ENCODE data around the gene SLC16A7.
"Not testable (repeated sequence)": the region's sequence is repeated elsewhere in the genome, so short reads cannot be mapped to it uniquely, and the experiment has no call there.

SLC16A7 gene

GRCh38 chr12:59717436-59717835, 121.6 kb downstream of the SLC16A7 start:
- Mint-ChIP-seq H3K27ac (no peak overlapping the region), H3K36me3 (peaks cover 19% of the 10 kb centered on the region), H3K4me1 (ENCODE audit: low read depth) (peaks cover 14% of the 10 kb centered on the region), H3K27me3 (no peaks in the 10 kb centered on the region), H3K9me3 (ENCODE audit: low read depth) (no peaks in the 10 kb centered on the region), H3K4me3 (no peak overlapping the region)

GRCh38 chr12:59719701-59720100, 123.9 kb downstream of the SLC16A7 start:
- no peak overlapping the region for H3K27ac Mint-ChIP-seq
- H3K27me3 Mint-ChIP-seq, result no peaks in the 10 kb centered on the region
- H3K4me1 Mint-ChIP-seq (ENCODE audit: low read depth), result peaks cover 10% of the 10 kb centered on the region
- peaks cover 11% of the 10 kb centered on the region for H3K36me3 Mint-ChIP-seq
- no peak overlapping the region for H3K4me3 Mint-ChIP-seq
- no peaks in the 10 kb centered on the region for H3K9me3 Mint-ChIP-seq (ENCODE audit: low read depth)

DNA sequence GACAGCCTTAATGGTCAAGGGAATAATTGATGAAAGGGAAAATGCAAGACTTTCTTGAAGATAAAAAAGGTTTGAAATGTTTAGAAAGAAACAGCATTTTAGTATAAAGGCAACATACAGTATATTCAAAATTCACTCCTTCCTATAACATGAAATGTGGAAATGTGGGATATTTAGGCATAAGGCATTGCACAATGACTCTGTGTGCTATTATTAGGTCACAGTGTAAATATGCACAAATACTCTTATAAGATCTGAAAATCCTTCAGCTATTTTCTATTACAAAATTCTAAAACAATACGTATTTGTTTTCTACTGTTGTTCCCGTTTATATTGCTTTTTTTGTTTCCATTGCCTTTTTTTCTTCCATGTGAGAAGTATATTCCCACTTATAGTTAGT, 127.7 kb downstream of the SLC16A7 start:
- Mint-ChIP-seq H3K27me3 (no peaks in the 10 kb centered on the region), H3K27ac (no peak overlapping the region), H3K36me3 (peaks cover 7% of the 10 kb centered on the region), H3K4me1 (ENCODE audit: low read depth) (peaks cover 1% of the 10 kb centered on the region), H3K4me3 (no peak overlapping the region), H3K9me3 (ENCODE audit: low read depth) (no peaks in the 10 kb centered on the region)

- H3K4me3 Mint-ChIP-seq, result no peak overlapping the region
- H3K9me3 Mint-ChIP-seq (ENCODE audit: low read depth), result no peaks in the 10 kb centered on the region
- H3K27me3 Mint-ChIP-seq, result no peaks in the 10 kb centered on the region
- H3K4me1 Mint-ChIP-seq (ENCODE audit: low read depth), result peaks cover 1% of the 10 kb centered on the region
- no peak overlapping the region for H3K27ac Mint-ChIP-seq
- peaks cover 4% of the 10 kb centered on the region for H3K36me3 Mint-ChIP-seq
Measured at GRCh38 chr12:59724011-59724695, 128.3 kb downstream of the SLC16A7 start.

GRCh38 chr12:59733200-59733599, 137.4 kb downstream of the SLC16A7 start:
- Mint-ChIP-seq H3K4me3 (no peak overlapping the region), H3K27ac (no peak overlapping the region), H3K36me3 (peaks cover 22% of the 10 kb centered on the region)

GRCh38 chr12:59734371-59734770, 138.5 kb downstream of the SLC16A7 start:
- Mint-ChIP-seq H3K36me3 (peaks cover 22% of the 10 kb centered on the region), H3K27ac (no peak overlapping the region), H3K9me3 (ENCODE audit: low read depth) (peaks cover 5% of the 10 kb centered on the region), H3K27me3 (no peaks in the 10 kb centered on the region), H3K4me3 (no peak overlapping the region), H3K4me1 (ENCODE audit: low read depth) (peaks cover 15% of the 10 kb centered on the region)

More at GRCh38 chr12:59733200-59733599, 137.4 kb downstream of the SLC16A7 start:
- Mint-ChIP-seq H3K4me1 (ENCODE audit: low read depth) (peaks cover 15% of the 10 kb centered on the region), H3K9me3 (ENCODE audit: low read depth) (peaks cover 2% of the 10 kb centered on the region), H3K27me3 (no peaks in the 10 kb centered on the region)

GRCh38 chr12:59735231-59735630, 139.4 kb downstream of the SLC16A7 start:
- H3K9me3 Mint-ChIP-seq (ENCODE audit: low read depth), result peaks cover 5% of the 10 kb centered on the region
- H3K4me3 Mint-ChIP-seq, result no peak overlapping the region
- no peak overlapping the region for H3K27ac Mint-ChIP-seq
- H3K4me1 Mint-ChIP-seq (ENCODE audit: low read depth), result peaks cover 15% of the 10 kb centered on the region
- H3K36me3 Mint-ChIP-seq, result peaks cover 22% of the 10 kb centered on the region
- H3K27me3 Mint-ChIP-seq, result no peaks in the 10 kb centered on the region

DNA sequence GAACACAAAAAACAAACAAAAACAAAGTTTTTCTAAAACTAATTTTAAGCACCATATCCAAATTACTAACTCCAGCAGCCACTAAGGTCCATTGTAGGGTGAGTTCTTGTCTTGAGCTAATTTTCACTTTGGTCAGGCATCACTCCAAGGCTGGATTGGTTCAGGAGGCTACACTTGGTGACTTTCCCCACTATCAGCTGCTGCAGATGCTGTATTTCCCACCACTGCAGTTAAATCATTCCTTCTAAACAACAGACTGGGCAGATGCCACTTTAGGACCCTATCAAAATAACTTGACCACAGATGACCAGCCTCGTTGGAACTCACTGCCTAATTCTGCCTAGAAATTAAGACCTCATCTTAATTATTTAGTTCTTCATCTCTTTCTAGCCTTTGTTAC, 140.5 kb downstream of the SLC16A7 start:
- Mint-ChIP-seq H3K9me3 (ENCODE audit: low read depth) (peaks cover 5% of the 10 kb centered on the region), H3K36me3 (peaks cover 22% of the 10 kb centered on the region), H3K27ac (no peak overlapping the region), H3K27me3 (no peaks in the 10 kb centered on the region), H3K4me1 (ENCODE audit: low read depth) (peaks cover 15% of the 10 kb centered on the region), H3K4me3 (no peak overlapping the region)

DNA sequence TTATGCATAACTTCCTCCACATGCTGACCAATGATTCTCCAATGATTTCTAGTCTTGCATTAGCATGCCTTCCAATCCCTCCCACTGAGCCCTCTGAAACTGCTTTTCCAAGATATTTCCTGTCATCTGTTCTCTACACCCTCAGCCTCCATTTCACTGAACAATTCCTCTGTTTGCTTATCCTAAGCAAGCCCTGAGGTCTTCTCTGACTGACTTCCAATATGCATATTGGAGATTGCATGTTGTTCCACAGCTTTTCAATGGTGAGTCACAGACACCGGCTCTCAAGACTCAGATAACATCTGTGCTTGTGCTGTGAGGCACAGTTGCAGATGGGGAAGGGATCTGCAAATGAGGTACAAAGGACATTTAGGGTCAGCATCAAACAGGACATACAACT, 141.0 kb downstream of the SLC16A7 start:
- Mint-ChIP-seq H3K4me1 (ENCODE audit: low read depth) (peaks cover 11% of the 10 kb centered on the region), H3K4me3 (no peak overlapping the region), H3K9me3 (ENCODE audit: low read depth) (peaks cover 5% of the 10 kb centered on the region), H3K27ac (no peak overlapping the region), H3K27me3 (no peaks in the 10 kb centered on the region), H3K36me3 (peaks cover 19% of the 10 kb centered on the region)

GRCh38 chr12:59737725-59738463, 142.1 kb downstream of the SLC16A7 start:
- Mint-ChIP-seq H3K9me3 (ENCODE audit: low read depth) (peaks cover 5% of the 10 kb centered on the region), H3K27ac (no peak overlapping the region), H3K27me3 (no peaks in the 10 kb centered on the region), H3K36me3 (peaks cover 17% of the 10 kb centered on the region), H3K4me3 (no peak overlapping the region), H3K4me1 (ENCODE audit: low read depth) (peaks cover 10% of the 10 kb centered on the region)

- no peak overlapping the region for H3K27ac Mint-ChIP-seq
- H3K27me3 Mint-ChIP-seq, result no peaks in the 10 kb centered on the region
- H3K4me3 Mint-ChIP-seq, result no peak overlapping the region
- peaks cover 5% of the 10 kb centered on the region for H3K9me3 Mint-ChIP-seq (ENCODE audit: low read depth)
- peaks cover 36% of the 10 kb centered on the region for H3K36me3 Mint-ChIP-seq
- no peaks in the 10 kb centered on the region for H3K4me1 Mint-ChIP-seq (ENCODE audit: low read depth)
Measured at GRCh38 chr12:59742841-59743240, 147.0 kb downstream of the SLC16A7 start.

GRCh38 chr12:59744564-59744963, 148.7 kb downstream of the SLC16A7 start:
- Mint-ChIP-seq H3K27me3 (no peaks in the 10 kb centered on the region), H3K4me3 (no peak overlapping the region), H3K36me3 (peaks cover 40% of the 10 kb centered on the region), H3K4me1 (ENCODE audit: low read depth) (no peaks in the 10 kb centered on the region), H3K27ac (no peak overlapping the region), H3K9me3 (ENCODE audit: low read depth) (peaks cover 3% of the 10 kb centered on the region)

DNA sequence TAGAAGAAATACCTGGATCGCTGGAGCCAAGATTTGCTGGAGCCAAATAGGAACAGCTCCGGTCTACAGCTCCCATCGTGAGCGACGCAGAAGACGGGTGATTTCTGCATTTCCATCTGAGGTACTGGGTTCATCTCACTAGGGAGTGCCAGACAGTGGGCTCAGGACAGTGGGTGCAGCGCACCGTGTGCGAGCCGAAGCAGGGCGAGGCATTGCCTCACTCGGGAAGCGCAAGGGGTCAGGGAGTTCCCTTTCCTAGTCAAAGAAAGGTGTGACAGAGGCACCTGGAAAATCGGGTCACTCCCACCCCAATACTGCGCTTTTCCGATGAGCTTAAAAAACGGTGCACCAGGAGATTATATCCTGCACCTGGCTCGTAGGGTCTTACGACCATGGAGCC, 155.3 kb downstream of the SLC16A7 start:
- Mint-ChIP-seq H3K36me3 (peaks cover 33% of the 10 kb centered on the region), H3K9me3 (ENCODE audit: low read depth) (peaks cover 10% of the 10 kb centered on the region)
- H3K4me3 Mint-ChIP-seq; H3K27ac Mint-ChIP-seq; H3K4me1 Mint-ChIP-seq (ENCODE audit: low read depth); H3K27me3 Mint-ChIP-seq: not testable (repeated sequence)

GRCh38 chr12:59761542-59761941, 165.7 kb downstream of the SLC16A7 start:
- Mint-ChIP-seq H3K4me1 (ENCODE audit: low read depth) (peaks cover 10% of the 10 kb centered on the region), H3K27ac (no peak overlapping the region), H3K27me3 (no peaks in the 10 kb centered on the region), H3K4me3 (no peak overlapping the region), H3K36me3 (peaks cover 16% of the 10 kb centered on the region), H3K9me3 (ENCODE audit: low read depth) (no peaks in the 10 kb centered on the region)

GRCh38 chr12:59763835-59764234, 168.0 kb downstream of the SLC16A7 start:
- Mint-ChIP-seq H3K27me3 (no peaks in the 10 kb centered on the region), H3K9me3 (ENCODE audit: low read depth) (no peaks in the 10 kb centered on the region), H3K4me1 (ENCODE audit: low read depth) (peaks cover 18% of the 10 kb centered on the region), H3K36me3 (peaks cover 16% of the 10 kb centered on the region), H3K4me3 (no peak overlapping the region), H3K27ac (no peak overlapping the region)

Measured in activated naive CD8-positive, alpha-beta T cell (primary cell).